ENCODE data around the gene MEI4.
"Not testable (repeated sequence)": the region's sequence is repeated elsewhere in the genome, so short reads cannot be mapped to it uniquely, and the experiment has no call there.

Gene MEI4

DNA sequence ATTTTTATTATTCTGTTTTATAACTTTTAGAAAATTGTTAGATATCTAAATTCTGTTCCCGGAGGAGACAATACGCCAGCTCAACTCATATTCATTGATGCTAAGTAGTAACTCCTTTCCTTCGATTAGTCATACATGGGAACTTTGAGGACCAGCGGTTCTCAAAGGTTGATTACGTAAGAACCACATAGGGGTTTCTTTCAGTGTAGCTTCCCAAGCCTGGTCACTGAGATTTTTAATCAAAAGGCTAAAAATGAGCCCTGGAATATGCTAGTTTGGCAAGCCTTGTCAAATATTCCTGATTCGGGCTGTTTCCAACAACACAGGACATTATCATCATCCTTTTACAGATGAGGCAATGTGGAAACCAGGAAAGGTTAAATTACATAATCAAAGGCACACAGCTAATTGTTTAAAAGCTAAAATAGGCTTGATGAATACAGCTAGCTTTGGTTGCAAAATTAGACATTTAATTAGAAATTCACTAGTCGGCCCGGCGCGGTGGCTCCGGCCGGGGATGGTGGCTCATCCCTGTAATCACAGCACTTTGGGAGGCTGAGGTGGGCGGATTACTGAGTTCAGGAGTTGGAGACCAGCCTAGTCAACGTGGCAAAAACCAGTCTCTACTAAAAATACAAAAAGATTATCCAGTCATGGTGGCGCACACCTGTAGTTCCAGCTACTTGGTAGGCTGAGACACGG is 14.6 kb upstream of the MEI4 start:
- CTCF ChIA-PET, result no interaction called here

DNA sequence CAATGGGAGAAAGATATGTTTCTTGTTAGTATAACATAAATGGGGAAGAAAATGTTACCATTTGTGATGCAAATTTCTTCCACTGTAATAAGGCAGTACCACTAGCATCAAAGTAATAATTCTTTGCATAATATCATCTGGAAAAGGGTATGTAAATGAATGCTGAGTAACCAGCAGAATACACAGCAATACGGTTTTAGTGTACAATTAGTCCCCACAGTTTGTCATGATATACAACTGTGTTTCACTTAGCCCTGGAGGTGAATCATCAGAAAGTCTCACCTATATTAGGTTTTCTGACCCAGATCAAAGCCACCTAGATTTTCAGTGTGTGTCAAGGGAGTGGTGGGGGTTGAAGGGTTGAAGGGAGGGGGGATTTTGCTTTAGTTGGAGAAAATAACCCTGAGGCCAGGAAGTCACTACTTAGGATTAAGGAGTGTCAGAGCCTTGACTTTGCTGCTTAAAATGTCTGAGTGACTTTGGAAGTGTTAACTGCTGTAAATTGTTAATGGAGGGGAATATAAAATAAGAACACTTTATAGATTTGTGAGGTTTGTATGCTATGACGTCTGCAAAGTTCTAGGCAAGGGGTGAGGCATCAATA is 8.6 kb upstream of the MEI4 start:
- POLR2A ChIA-PET, result no interaction called here

More for the DNA sequence above, 14.6 kb upstream of the MEI4 start:
- POLR2A ChIA-PET, result no interaction called here
- no peak for DNase-seq (ENCODE audit: low read depth, low spot score)
- no peak overlapping the region for H3K4me3 ChIP-seq (ENCODE audit: low read depth, low read length)
- TF ChIP-seq, protein P1, sequence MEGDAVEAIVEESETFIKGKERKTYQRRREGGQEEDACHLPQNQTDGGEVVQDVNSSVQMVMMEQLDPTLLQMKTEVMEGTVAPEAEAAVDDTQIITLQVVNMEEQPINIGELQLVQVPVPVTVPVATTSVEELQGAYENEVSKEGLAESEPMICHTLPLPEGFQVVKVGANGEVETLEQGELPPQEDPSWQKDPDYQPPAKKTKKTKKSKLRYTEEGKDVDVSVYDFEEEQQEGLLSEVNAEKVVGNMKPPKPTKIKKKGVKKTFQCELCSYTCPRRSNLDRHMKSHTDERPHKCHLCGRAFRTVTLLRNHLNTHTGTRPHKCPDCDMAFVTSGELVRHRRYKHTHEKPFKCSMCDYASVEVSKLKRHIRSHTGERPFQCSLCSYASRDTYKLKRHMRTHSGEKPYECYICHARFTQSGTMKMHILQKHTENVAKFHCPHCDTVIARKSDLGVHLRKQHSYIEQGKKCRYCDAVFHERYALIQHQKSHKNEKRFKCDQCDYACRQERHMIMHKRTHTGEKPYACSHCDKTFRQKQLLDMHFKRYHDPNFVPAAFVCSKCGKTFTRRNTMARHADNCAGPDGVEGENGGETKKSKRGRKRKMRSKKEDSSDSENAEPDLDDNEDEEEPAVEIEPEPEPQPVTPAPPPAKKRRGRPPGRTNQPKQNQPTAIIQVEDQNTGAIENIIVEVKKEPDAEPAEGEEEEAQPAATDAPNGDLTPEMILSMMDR (IDR thresholded peaks at IDR 0.05; ENCODE audit: insufficient read depth, low read length, missing control alignments), result no peak

DNA sequence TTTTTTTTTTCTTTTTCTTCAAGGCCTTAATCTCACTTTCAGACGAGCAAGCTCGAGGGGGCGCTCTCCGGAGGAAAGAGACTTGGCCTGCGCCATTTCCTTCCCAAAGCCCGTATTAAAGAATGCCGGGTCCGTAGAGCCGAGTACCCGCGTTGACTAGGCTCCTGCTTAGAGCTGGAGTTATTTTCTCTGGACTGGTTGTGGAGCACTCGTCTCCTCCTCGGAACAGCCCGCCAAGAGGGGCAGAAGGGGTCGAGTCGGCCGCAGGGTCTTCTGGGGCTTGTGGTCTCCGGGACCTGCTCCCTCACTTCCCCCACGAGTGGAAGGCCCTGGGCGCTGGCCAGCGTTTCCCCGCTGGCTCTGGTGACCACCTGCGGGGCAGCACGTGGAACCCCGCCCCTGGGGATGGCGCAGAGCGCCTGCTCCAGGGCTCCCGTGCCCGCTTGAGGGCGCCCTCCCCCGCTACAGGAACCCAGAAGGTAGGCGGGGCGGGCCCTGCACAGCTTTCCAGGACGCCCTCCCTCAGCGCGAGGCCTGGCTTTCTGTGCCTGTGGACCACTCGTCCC is 2.7 kb upstream of the MEI4 start:
- no peak overlapping the region for H3K4me3 ChIP-seq (ENCODE audit: low read depth, low read length)
- TF ChIP-seq, protein P1 (IDR thresholded peaks at IDR 0.05; ENCODE audit: insufficient read depth, low read length, missing control alignments), result no peak

More for the DNA sequence above, 8.6 kb upstream of the MEI4 start:
- H3K4me3 ChIP-seq (ENCODE audit: low read depth, low read length), result no peak overlapping the region
- TF ChIP-seq, protein P1 (IDR thresholded peaks at IDR 0.05; ENCODE audit: insufficient read depth, low read length, missing control alignments), result no peak
- no peak for DNase-seq (ENCODE audit: low read depth, low spot score)
- CTCF ChIA-PET, result no interaction called here

DNA sequence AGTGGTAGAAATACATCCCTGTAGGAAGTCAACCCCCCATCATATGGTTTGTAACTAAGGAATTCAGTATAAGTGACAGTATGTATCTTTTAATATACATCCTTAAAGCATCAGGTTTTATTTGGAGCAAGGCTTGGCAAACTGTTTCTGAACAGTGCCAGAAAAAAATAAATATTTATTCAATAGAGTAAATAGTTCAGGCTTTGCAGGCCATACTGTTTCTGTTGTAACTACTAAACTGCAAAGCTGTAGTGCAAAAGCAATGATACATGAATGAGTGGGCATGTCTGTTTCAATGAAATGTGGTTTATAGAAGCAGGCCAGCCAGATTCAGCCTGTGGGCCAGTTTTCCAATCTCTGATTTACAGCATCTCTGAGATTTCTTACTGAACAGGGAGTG is 977 bp downstream of the MEI4 start:
- TF ChIP-seq, protein P1 (IDR thresholded peaks at IDR 0.05; ENCODE audit: insufficient read depth, low read length, missing control alignments), result no peak

More for the DNA sequence above, 2.7 kb upstream of the MEI4 start:
- no peak for DNase-seq (ENCODE audit: low read depth, low spot score)
- ChIA-PET POLR2A (no interaction called here), CTCF (no interaction called here)

DNA sequence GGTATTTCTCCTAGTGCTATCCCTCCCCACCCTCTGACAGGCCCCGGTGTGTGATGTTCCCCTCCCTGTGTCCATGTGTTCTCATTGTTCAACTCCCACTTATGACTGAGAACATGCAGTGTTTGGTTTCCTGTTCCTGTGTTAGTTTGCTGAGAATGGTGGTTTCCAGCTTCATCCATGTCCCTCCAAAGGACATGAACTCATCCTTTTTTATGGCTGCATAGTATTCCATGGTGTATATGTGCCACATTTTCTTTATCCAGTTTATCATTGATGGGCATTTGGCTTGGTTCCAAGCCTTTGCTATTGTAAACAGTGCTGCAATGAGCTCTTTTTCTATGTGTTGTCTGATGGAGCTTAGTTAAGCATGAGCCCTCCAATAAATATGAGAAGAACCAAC is 2.2 kb downstream of the MEI4 start:
- POLR2A ChIA-PET, result not testable (repeated sequence)

More for the DNA sequence above, 977 bp downstream of the MEI4 start:
- ChIA-PET CTCF (no interaction called here), POLR2A (no interaction called here)
- no peak for DNase-seq (ENCODE audit: low read depth, low spot score)
- H3K4me3 ChIP-seq (ENCODE audit: low read depth, low read length), result no peak overlapping the region

DNA sequence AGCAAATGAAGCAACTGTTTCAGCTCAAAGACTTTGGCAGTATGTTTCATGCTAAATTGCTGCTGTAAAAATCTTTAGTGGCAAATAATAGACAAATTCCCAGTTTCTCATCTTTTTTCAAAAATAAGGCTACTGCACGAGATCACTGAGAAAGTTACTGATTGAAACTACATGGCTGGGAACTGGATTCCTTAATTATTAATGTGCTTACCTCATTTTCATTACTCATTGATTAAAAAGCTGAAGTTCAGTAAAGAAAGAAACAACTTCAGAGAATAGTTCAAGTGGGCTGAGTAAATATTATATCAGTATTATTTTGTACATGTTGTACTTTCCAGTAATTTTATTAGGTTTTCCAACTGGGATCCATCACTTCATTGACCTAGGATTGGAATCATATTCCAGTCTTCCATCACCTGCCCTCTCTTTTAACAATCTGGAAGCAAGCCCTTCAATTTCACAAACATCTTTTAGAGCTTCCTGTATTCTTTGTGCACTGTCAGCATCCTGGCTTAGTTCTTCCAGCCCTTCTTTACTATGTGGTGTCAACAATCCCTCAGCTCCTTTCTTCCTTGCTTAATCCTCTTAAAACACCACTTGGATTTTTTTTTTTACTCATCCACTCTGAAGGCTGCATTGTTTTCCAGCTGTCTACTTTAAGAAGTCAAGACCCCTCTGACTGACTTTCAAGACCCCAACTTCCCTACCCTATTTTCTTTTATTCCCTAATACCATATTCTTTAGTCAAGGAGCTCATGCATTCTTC is 4.3 kb downstream of the MEI4 start:
- no peak overlapping the region for H3K4me3 ChIP-seq (ENCODE audit: low read depth, low read length)
- no peak for DNase-seq (ENCODE audit: low read depth, low spot score)
- ChIA-PET POLR2A (no interaction called here), CTCF (no interaction called here)
- TF ChIP-seq, protein P1 (IDR thresholded peaks at IDR 0.05; ENCODE audit: insufficient read depth, low read length, missing control alignments), result no peak

More for the DNA sequence above, 2.2 kb downstream of the MEI4 start:
- H3K4me3 ChIP-seq (ENCODE audit: low read depth, low read length); DNase-seq (ENCODE audit: low read depth, low spot score); CTCF ChIA-PET: not testable (repeated sequence)
